H1 (cell line): Measurements from ENCODE around the gene PMS1. TPM values are rescaled to one million over a fixed set of nuclear protein-coding genes. Genes with fewer than 3 reads are reported as not detected.

Experiments
- CTCF ChIA-PET: fragments of 300-600 bp; sonication (Branson Sonifier 250); formaldehyde crosslinking; loops from one replicate; lab custom pipeline; 2021; ENCODE audit not compliant: partially characterized antibody; lab: Charles Lee
- POLR2A ChIA-PET: fragments of 300-600 bp; sonication (Branson Sonifier 250); formaldehyde crosslinking; loops from one replicate; lab custom pipeline; 2021; ENCODE audit warnings: inconsistent platforms; ENCODE audit not compliant: partially characterized antibody; lab: Charles Lee
- DNase-seq, 2 experiments: peaks; one replicate each; pipeline versions ENCODE4 v3.0.0 to v3.0.0-alpha.2; 2010 to 2022; ENCODE audit warnings: low spot score in 2 of 2, low read depth in 1 of 2, mixed read lengths in 1 of 2
- FAIRE-seq: peaks from 2 replicates; lab custom pipeline; 2011; peaks lifted over from hg19 to GRCh38; lab: Jason Lieb, UNC
- H2AFZ ChIP-seq: 2 replicates; pipeline ENCODE4 v1.8.1; 2012; ENCODE audit warnings: low read length, inconsistent platforms
- H2AK5ac ChIP-seq: 2 replicates; pipeline ENCODE4 v1.6.1; 2013; ENCODE audit warnings: low read depth, low read length
- H2BK120ac ChIP-seq: replicated peaks from 2 replicates; pipeline ENCODE3; 2013; ENCODE audit warnings: low read depth, low read length, inconsistent platforms
- H2BK12ac ChIP-seq: 2 replicates; pipeline ENCODE4 v1.6.1; 2013; ENCODE audit warnings: low read depth, low read length
- H2BK15ac ChIP-seq: 2 replicates; pipeline ENCODE4 v1.6.1; 2013; ENCODE audit warnings: low read length
- H2BK20ac ChIP-seq: 2 replicates; pipeline ENCODE4 v1.6.1; 2013; ENCODE audit warnings: low read length
- H2BK5ac ChIP-seq: 2 replicates; pipeline ENCODE4 v1.6.1; 2013; ENCODE audit warnings: low read depth, low read length
- H3K14ac ChIP-seq: 2 replicates; pipeline ENCODE4 v1.6.1; 2013; ENCODE audit warnings: inconsistent platforms; ENCODE audit not compliant: insufficient read length
- H3K18ac ChIP-seq: 2 replicates; pipeline ENCODE4 v1.6.1; 2013; ENCODE audit warnings: low read length; ENCODE audit errors: extremely low read depth
- H3K23ac ChIP-seq: 2 replicates; pipeline ENCODE4 v1.6.1; 2013; ENCODE audit warnings: inconsistent platforms; ENCODE audit not compliant: insufficient read length
- H3K23me2 ChIP-seq: 2 replicates; pipeline ENCODE4 v1.6.1; 2013; ENCODE audit warnings: low read depth, low read length
- H3K27ac ChIP-seq: 2 replicates; pipeline ENCODE4 v1.6.1; 2011; ENCODE audit warnings: low read depth, low read length, inconsistent platforms
- H3K27me3 ChIP-seq, 4 experiments: replicated peaks in 1 of 4; 1 replicate in 1 of 4; 2 replicates in 3 of 4; pipeline versions ENCODE4 v1.6.1 to v1.8.1; 2011 to 2013; ENCODE audit warnings: low read length in 3 of 4, mild to moderate bottlenecking in 3 of 4, inconsistent platforms in 2 of 4, mixed read lengths in 2 of 4, moderate library complexity in 1 of 4; ENCODE audit not compliant: control insufficient read depth in 3 of 4, insufficient read depth in 3 of 4; ENCODE audit errors: extremely low read depth in 1 of 4
- H3K36me3 ChIP-seq, 4 experiments: 2 replicates each; pipeline versions ENCODE4 v1.6.1 to v1.8.1; 2011 to 2013; ENCODE audit warnings: mild to moderate bottlenecking in 4 of 4, low read length in 3 of 4, moderate library complexity in 2 of 4, control low read depth in 1 of 4, inconsistent platforms in 1 of 4; ENCODE audit not compliant: insufficient read depth in 4 of 4, control insufficient read depth in 2 of 4
- H3K4ac ChIP-seq: replicated peaks from 2 replicates; pipeline ENCODE3; 2013; ENCODE audit warnings: low read length, low read depth, mixed read lengths, inconsistent platforms; ENCODE audit not compliant: insufficient read length
- H3K4me1 ChIP-seq, 4 experiments: replicated peaks in 1 of 4; 1 replicate in 1 of 4; 2 replicates in 3 of 4; pipeline versions ENCODE4 v1.6.1 to v1.8.1; 2011 to 2013; ENCODE audit warnings: low read length in 3 of 4, inconsistent platforms in 2 of 4, mixed read lengths in 1 of 4; ENCODE audit not compliant: insufficient read depth in 4 of 4, control insufficient read depth in 3 of 4
- H3K4me2 ChIP-seq, 2 experiments: 2 replicates each; pipeline versions ENCODE4 v1.6.1 to v1.8.1; 2011 to 2013; ENCODE audit warnings: low read depth in 2 of 2, low read length in 2 of 2, control low read depth in 1 of 2, inconsistent platforms in 1 of 2, mild to moderate bottlenecking in 1 of 2; ENCODE audit not compliant: insufficient read depth in 1 of 2
- H3K4me3 ChIP-seq, 4 experiments: fragments of 200-600, 300-600 bp in 1 of 4; sonication (generic), shearing (Covaris generic), sonication (Bioruptor Twin) in 1 of 4; 2 replicates each; pipeline versions ENCODE4 v1.5.1 to v1.8.1; 2011 to 2016; ENCODE audit warnings: low read length in 4 of 4, low read depth in 3 of 4, control low read depth in 2 of 4, inconsistent platforms in 2 of 4, mild to moderate bottlenecking in 2 of 4, mixed read lengths in 1 of 4, moderate library complexity in 1 of 4; ENCODE audit not compliant: insufficient read depth in 2 of 4; ENCODE audit errors: extremely low read depth in 1 of 4
- H3K56ac ChIP-seq: replicated peaks from 2 replicates; pipeline ENCODE3; 2013; ENCODE audit warnings: low read depth, mild to moderate bottlenecking, mixed read lengths, low read length, inconsistent platforms; ENCODE audit not compliant: insufficient read length
- H3K79me1 ChIP-seq: 2 replicates; pipeline ENCODE4 v1.6.1; 2013; ENCODE audit warnings: low read depth, low read length, control low read depth
- H3K79me2 ChIP-seq, 2 experiments: 2 replicates each; pipeline versions ENCODE4 v1.6.1 to v1.8.1; 2012 to 2013; ENCODE audit warnings: low read length in 2 of 2, mild to moderate bottlenecking in 2 of 2, inconsistent platforms in 1 of 2; ENCODE audit not compliant: insufficient read depth in 2 of 2, control insufficient read depth in 1 of 2
- H3K9ac ChIP-seq, 4 experiments: replicated peaks in 1 of 4; 1 replicate in 1 of 4; 2 replicates in 3 of 4; pipeline versions ENCODE4 v1.6.1 to v1.8.1; 2011 to 2013; ENCODE audit warnings: low read depth in 3 of 4, low read length in 3 of 4, control low read depth in 2 of 4, mild to moderate bottlenecking in 2 of 4, moderate library complexity in 2 of 4, inconsistent platforms in 1 of 4; ENCODE audit errors: extremely low read depth in 1 of 4
- H3K9me3 ChIP-seq, 2 experiments: 2 replicates each; pipeline versions ENCODE4 v1.6.1 to v1.8.1; 2012 to 2013; ENCODE audit warnings: mild to moderate bottlenecking in 2 of 2, moderate library complexity in 2 of 2, control low read depth in 1 of 2, inconsistent platforms in 1 of 2, low read depth in 1 of 2, low read length in 1 of 2, mixed read lengths in 1 of 2; ENCODE audit not compliant: insufficient read depth in 2 of 2
- H4K20me1 ChIP-seq, 2 experiments: replicated peaks in 1 of 2; 2 replicates each; pipeline versions ENCODE3 to v1.8.1; 2011 to 2013; ENCODE audit warnings: inconsistent platforms in 2 of 2, low read length in 2 of 2, mild to moderate bottlenecking in 1 of 2; ENCODE audit not compliant: insufficient read depth in 2 of 2, control insufficient read depth in 1 of 2
- H4K5ac ChIP-seq: 2 replicates; pipeline ENCODE4 v1.6.1; 2013; ENCODE audit warnings: low read length, low read depth, mixed read lengths, inconsistent platforms; ENCODE audit not compliant: insufficient read length
- H4K8ac ChIP-seq: 2 replicates; pipeline ENCODE4 v1.8.0; 2013; ENCODE audit warnings: mild to moderate bottlenecking, moderate library complexity, low read length, inconsistent platforms; ENCODE audit not compliant: insufficient read depth; ENCODE audit errors: extremely low read depth
- H4K91ac ChIP-seq: replicated peaks from 2 replicates; pipeline ENCODE3; 2013; ENCODE audit warnings: low read length, mixed read lengths, inconsistent platforms; ENCODE audit not compliant: insufficient read length
- EP300 ChIP-seq, 2 experiments: IDR thresholded peaks; 1 replicate in 1 of 2; 2 replicates in 1 of 2; pipeline ENCODE4 v1.6.1; 2011 to 2012; ENCODE audit warnings: low read depth in 2 of 2, low read length in 2 of 2, mild to moderate bottlenecking in 2 of 2, borderline replicate concordance in 1 of 2, inconsistent platforms in 1 of 2, moderate library complexity in 1 of 2
- EZH2 ChIP-seq: fragments of 200-600 bp; sonication (generic); IDR thresholded peaks from 2 replicates; pipeline ENCODE4 v1.7.1; 2012; ENCODE audit warnings: low read depth, mild to moderate bottlenecking, moderate library complexity, low read length, inconsistent platforms; ENCODE audit not compliant: severe bottlenecking
- MAFK ChIP-seq: IDR thresholded peaks from 2 replicates; pipeline ENCODE4 v1.6.1; 2012; ENCODE audit warnings: low read depth, mild to moderate bottlenecking, improper control_type of control experiment, low read length
- RFX5 ChIP-seq: IDR thresholded peaks from 2 replicates; pipeline ENCODE4 v1.6.1; 2011; ENCODE audit warnings: low read depth, low read length, improper control_type of control experiment, borderline replicate concordance
- RXRA ChIP-seq: IDR thresholded peaks from 2 replicates; pipeline ENCODE4 v1.6.1; 2011; ENCODE audit warnings: low read depth, mild to moderate bottlenecking, low read length, moderate library complexity; ENCODE audit not compliant: insufficient read depth
- SIN3A ChIP-seq, 2 experiments: IDR thresholded peaks in 1 of 2; conservative IDR thresholded peaks in 1 of 2; 2 replicates each; pipeline ENCODE4 v1.6.1; 2011 to 2012; ENCODE audit warnings: low read length in 2 of 2, improper control_type of control experiment in 1 of 2, low read depth in 1 of 2, mild to moderate bottlenecking in 1 of 2
- TAF1 ChIP-seq: IDR thresholded peaks from 2 replicates; pipeline ENCODE4 v1.6.1; 2011; ENCODE audit warnings: mild to moderate bottlenecking, low read depth, low read length
- WGBS, 2 experiments: shearing (Covaris generic) in 1 of 2; methylation state at CpG; one replicate each; pipeline versions ENCODE4 v1.1.6 to v1.1.7; 2013 to 2015; ENCODE audit warnings: low lambda C conversion rate in 2 of 2, mixed read lengths in 2 of 2, inconsistent platforms in 1 of 2, low coverage in 1 of 2, missing lambda C conversion rate in 1 of 2; ENCODE audit not compliant: insufficient replicate concordance in 2 of 2, insufficient coverage in 1 of 2, insufficient read length in 1 of 2; ENCODE audit errors: extremely low coverage in 1 of 2, missing lambda C conversion rate in 1 of 2; 5-methylcytosine and 5-hydroxymethylcytosine counted together
- polyA plus RNA-seq, 7 experiments: library from polyadenylated mRNA; depleted of rRNA in 3 of 7; stranded (reverse) in 5 of 7; unstranded in 2 of 7; fragments of >200 nt in 5 of 7; fragments of 200-250 nt in 2 of 7; gene quantifications; 1 replicate in 5 of 7; 2 replicates in 1 of 7; 4 replicates in 1 of 7; pipeline versions ENCODE4 v1.2.1 to v1.2.3, GENCODE V29; 2011 to 2013; ENCODE audit warnings: missing spikeins in 2 of 7, mixed read lengths in 2 of 7
- total RNA-seq: library from RNA; stranded (reverse); fragmentation: NEBNext Ultra II Directional; extraction: Animal tissue kit (Norgen Biotek cat#: 25700); gene quantifications from 2 replicates; pipeline ENCODE4 v1.2.1, GENCODE V29; 2021

Gene PMS1
- total and polyA plus RNA-seq, 2 of the 8 experiments (the other 6 are each of a cell fraction or from before 2014, with no cell fraction given) = 13.1 to 59.7 TPM

- CTCF ChIA-PET = interaction anchor here (1.0 kb wide), 1 partner anchor 74 kb away, joined by 3 read pairs; no protein-coding TSS in a partner anchor
- no peak overlapping the region for H2BK120ac ChIP-seq
- H2BK15ac ChIP-seq = no peak overlapping the region
- H3K79me1 ChIP-seq = no peaks in the 10 kb centered on the region
- no peak overlapping the region for H3K4ac ChIP-seq
- H3K14ac ChIP-seq = no peak overlapping the region
- no peak overlapping the region for H3K56ac ChIP-seq
- H3K4me1 ChIP-seq = no peaks in the 10 kb centered on the region
- H2BK5ac ChIP-seq = no peak overlapping the region
- no peak overlapping the region for H3K18ac ChIP-seq
- DNase-seq = no peak
- H3K23ac ChIP-seq = no peak overlapping the region
- no peak overlapping the region for H2BK20ac ChIP-seq
- H2AK5ac ChIP-seq = no peak overlapping the region
- H3K4me3 ChIP-seq = no peak overlapping the region
- no peaks in the 10 kb centered on the region for H4K20me1 ChIP-seq
- H4K8ac ChIP-seq = no peak overlapping the region
- H3K36me3 ChIP-seq = peaks cover 2 to 14% (median 3%) of the 10 kb centered on the region in 4 experiments; a peak in 3 of 8 replicates
- H2BK12ac ChIP-seq = no peak overlapping the region
- FAIRE-seq = no peak
- no peaks in the 10 kb centered on the region for H3K79me2 ChIP-seq
- H4K91ac ChIP-seq = no peak overlapping the region
- H3K27me3 ChIP-seq = no peaks in the 10 kb centered on the region
- no peak overlapping the region for H3K9ac ChIP-seq
- 47% methylated on average over 2 of the region's 2 CpGs; no CpG with 5 or more reads in 1 of the 2 experiments for WGBS, 2 experiments
- no peak overlapping the region for H3K27ac ChIP-seq
- TF ChIP-seq SIN3A (conservative IDR thresholded peaks at IDR 0.05 in 1 of 2, IDR thresholded peaks at IDR 0.05 in 1 of 2; ENCODE audit: low read depth in 1 of 2, low read length in 2 of 2) (no peak), RXRA (no peak), MAFK (no peak), EZH2 (no peak), EP300 (IDR thresholded peaks at IDR 0.05; ENCODE audit: borderline replicate concordance in 1 of 2, low read depth in 2 of 2, low read length in 2 of 2) (no peak), TAF1 (no peak), RFX5 (no peak)
- TF ChIP-seq, all 59 proteins: peak for 0
- POLR2A ChIA-PET = no interaction called here
- Histone ChIP-seq H2AFZ (no peak overlapping the region), H3K9me3 (no peaks in the 10 kb centered on the region), H3K4me2 (no peak overlapping the region), H3K23me2 (no peaks in the 10 kb centered on the region), H4K5ac (no peak overlapping the region)
Observed at GRCh38 chr2:189756311-189756952, 27.8 kb upstream of the PMS1 start.
